Measurements from ENCODE around the gene ELK3.

GRCh38 chr12:96196781-96197180, 2.6 kb downstream of the ELK3 start:
- TF ChIP-seq POLR2AphosphoS5 (IDR thresholded peaks at IDR 0.05) = no peak
- no peak for TF ChIP-seq CTCF (IDR thresholded peaks at IDR 0.05)
- no peak for TF ChIP-seq POLR2A (IDR thresholded peaks at IDR 0.05)
- no peak for TF ChIP-seq EP300 (IDR thresholded peaks at IDR 0.05)
